Measurements from ENCODE around the gene MVB12B.

- TF ChIP-seq CTCF (IDR thresholded peaks at IDR 0.05; ENCODE audit: low read depth, low read length) (no peak), EZH2phosphoT487 (IDR thresholded peaks at IDR 0.05; ENCODE audit: low read depth) (no peak)
These were observed 39.2 kb downstream of the MVB12B start for GRCh38 chr9:126365780-126366179.

Measured in OCI-LY3 (cell line).